GM12878 (cell line): Measurements from ENCODE around the gene NANOS2. TPM values are rescaled to one million over a fixed set of nuclear protein-coding genes. Genes with fewer than 3 reads are reported as not detected.
"Not testable (repeated sequence)": the region's sequence is repeated elsewhere in the genome, so short reads cannot be mapped to it uniquely, and the experiment has no call there.

Source experiments
- ATAC-seq: fragments of 200-7000 bp; cut with Tn5 transposase; 3 replicates; pipeline ENCODE4 v1.9.1; 2020; ENCODE audit warnings: mild to moderate bottlenecking, moderate library complexity
- BruUV-seq: library from RNA; stranded (reverse); fragments of 400-500 nt; replicated peaks from 2 replicates; lab custom pipeline; 2021; lab: Mats Ljungman, UMichigan
- CTCF ChIA-PET: fragments of 300-600 bp; sonication (Branson Sonifier 250); formaldehyde crosslinking; extraction: SDS; loops from one replicate; lab custom pipeline; 2021; ENCODE audit warnings: inconsistent platforms; lab: Yijun Ruan, JAX
- POLR2A ChIA-PET: fragments of 350-600 bp; formaldehyde crosslinking; extraction: SDS; loops from one replicate; lab custom pipeline; 2021; ENCODE audit warnings: inconsistent platforms; lab: Charles Lee
- RAD21 ChIA-PET: fragments of 300-600 bp; sonication (Branson Sonifier 250); formaldehyde crosslinking; loops from one replicate; lab custom pipeline; 2023; ENCODE audit warnings: antibody characterized with exemption; ENCODE audit not compliant: unreplicated experiment; lab: Charles Lee
- SMC1A ChIA-PET: fragments of 300-600 bp; sonication (Branson Sonifier 250); formaldehyde crosslinking; loops from one replicate; lab custom pipeline; 2023; ENCODE audit not compliant: unreplicated experiment, uncharacterized antibody; lab: Charles Lee
- DNase-seq: peaks from one replicate; pipeline ENCODE4 v3.0.0-alpha.2; 2011; ENCODE audit warnings: low read depth, low spot score
- FAIRE-seq: peaks from 3 replicates; lab custom pipeline; 2011; peaks lifted over from hg19 to GRCh38; lab: Jason Lieb, UNC
- H2AFZ ChIP-seq: 2 replicates; pipeline ENCODE4 v1.6.0; 2011; ENCODE audit warnings: low read depth, low read length, control low read depth; ENCODE audit not compliant: control insufficient read depth
- H3K27ac ChIP-seq: 2 replicates; pipeline ENCODE4 v1.5.1; 2011; ENCODE audit warnings: control low read depth; ENCODE audit not compliant: control insufficient read depth, insufficient read depth
- H3K27me3 ChIP-seq, 2 experiments: replicated peaks in 1 of 2; 2 replicates each; pipeline versions ENCODE4 v1.6.0 to v1.6.1; 2011; ENCODE audit warnings: low read length in 1 of 2; ENCODE audit not compliant: control insufficient read depth in 2 of 2, insufficient read depth in 2 of 2
- H3K36me3 ChIP-seq, 2 experiments: 2 replicates each; pipeline ENCODE4 v1.5.1; 2011; ENCODE audit warnings: low read length in 1 of 2; ENCODE audit not compliant: control insufficient read depth in 2 of 2, insufficient read depth in 2 of 2
- H3K4me1 ChIP-seq: 2 replicates; pipeline ENCODE4 v1.6.1; 2011; ENCODE audit warnings: mild to moderate bottlenecking, low read length, moderate library complexity, mixed read lengths; ENCODE audit not compliant: control insufficient read depth, insufficient read depth
- H3K4me2 ChIP-seq: 2 replicates; pipeline ENCODE4 v1.6.0; 2011; ENCODE audit warnings: control low read depth; ENCODE audit not compliant: control insufficient read depth, insufficient read depth
- H3K4me3 ChIP-seq: fragments of 200-600 bp; sonication (generic); 2 replicates; pipeline ENCODE4 v1.5.1; 2016
- H3K79me2 ChIP-seq: 2 replicates; pipeline ENCODE4 v1.6.0; 2011; ENCODE audit warnings: low read length; ENCODE audit not compliant: control insufficient read depth, insufficient read depth
- H3K9ac ChIP-seq: 2 replicates; pipeline ENCODE4 v1.8.0; 2011; ENCODE audit warnings: low read length, control low read depth, mixed read lengths; ENCODE audit not compliant: control insufficient read depth, insufficient read depth
- H3K9me3 ChIP-seq: replicated peaks from 3 replicates; pipeline ENCODE4 v1.5.1; 2011; ENCODE audit warnings: mild to moderate bottlenecking, low read length; ENCODE audit not compliant: control insufficient read depth, insufficient read depth
- H4K20me1 ChIP-seq: 2 replicates; pipeline ENCODE4 v1.6.0; 2011; ENCODE audit not compliant: control insufficient read depth, insufficient read depth
- BMI1 ChIP-seq: fragments of 450-650 bp; IDR thresholded peaks from 2 replicates; pipeline ENCODE4 v1.6.1; 2016; ENCODE audit warnings: mild to moderate bottlenecking, moderate library complexity, borderline replicate concordance
- KLF5 ChIP-seq: fragments of 450-650 bp; IDR thresholded peaks from 2 replicates; pipeline ENCODE4 v1.6.1; 2014; ENCODE audit warnings: mild to moderate bottlenecking; ENCODE audit not compliant: partially characterized antibody
- NR2F1 ChIP-seq: fragments of 450-650 bp; conservative IDR thresholded peaks from 2 replicates; pipeline ENCODE4 v1.6.1; 2017; ENCODE audit warnings: mild to moderate bottlenecking
- PKNOX1 ChIP-seq: fragments of 450-650 bp; IDR thresholded peaks from 2 replicates; pipeline ENCODE4 v1.6.1; 2016; ENCODE audit warnings: mild to moderate bottlenecking
- SKIL ChIP-seq: fragments of 450-650 bp; IDR thresholded peaks from 2 replicates; pipeline ENCODE4 v1.6.1; 2017; ENCODE audit warnings: mild to moderate bottlenecking, low read depth, inconsistent platforms; ENCODE audit not compliant: poor library complexity, severe bottlenecking
- SUPT20H ChIP-seq: IDR thresholded peaks from 2 replicates; pipeline ENCODE4 v1.6.1; 2011; ENCODE audit warnings: low read depth, mild to moderate bottlenecking, low read length, moderate library complexity, borderline replicate concordance; ENCODE audit not compliant: control insufficient read depth
- SUZ12 ChIP-seq: fragments of 200-600 bp; sonication (generic); IDR thresholded peaks from one replicate; pipeline ENCODE4 v1.6.1; 2018; ENCODE audit warnings: antibody characterized with exemption, mild to moderate bottlenecking; ENCODE audit not compliant: unreplicated experiment
- WGBS: methylation state at CpG from one replicate; pipeline ENCODE4 v1.1.6; 2016; ENCODE audit warnings: low lambda C conversion rate; ENCODE audit not compliant: insufficient replicate concordance, insufficient coverage; ENCODE audit errors: missing lambda C conversion rate; 5-methylcytosine and 5-hydroxymethylcytosine counted together
- in situ Hi-C: fragments of 300-500 bp; cut with MboI; formaldehyde crosslinking; loops from 9 replicates; pipeline ENCODE4 v1.14.3; 2018; ENCODE audit warnings: mixed read lengths
- intact Hi-C: fragments of 100-400 bp; cut with micrococcal nuclease; formaldehyde crosslinking; loops from one replicate; pipeline ENCODE4 v1.14.2; 2022; ENCODE audit not compliant: unreplicated experiment
- polyA plus RNA-seq, 11 experiments: library from polyadenylated mRNA; depleted of rRNA in 4 of 11; unstranded in 6 of 11; stranded (reverse) in 5 of 11; fragments of >200 nt; fragmentation: Nextera tagmentation in 4 of 11; fragmentation: Illumina TruSeq in 1 of 11; extraction: Ambion mirVana in 4 of 11; extraction: Trizol in 1 of 11; gene quantifications; 1 replicate in 1 of 11; 2 replicates in 10 of 11; pipeline versions ENCODE4 v1.2.1 to v1.2.3, GENCODE V29; 2011 to 2016; ENCODE audit warnings: inconsistent platforms in 2 of 11, missing spikeins in 2 of 11, low read depth in 1 of 11
- total RNA-seq, 4 experiments: library from RNA; depleted of rRNA in 3 of 4; stranded (reverse); fragments of >200 nt in 3 of 4; fragmentation: Illumina TruSeq in 1 of 4; extraction: Trizol in 1 of 4; gene quantifications; 2 replicates each; pipeline versions ENCODE4 v1.2.1 to v1.2.3, GENCODE V29; 2013 to 2021
- TF ChIP-seq, protein P1 (sequence below): fragments of 450-650 bp; IDR thresholded peaks from 2 replicates; pipeline ENCODE4 v1.6.1; 2017; ENCODE audit warnings: borderline replicate concordance

The NANOS2 gene
- total and polyA plus RNA-seq, 10 of the 15 experiments (the other 5 are each of a cell fraction or from before 2014, with no cell fraction given), result not detected

DNA sequence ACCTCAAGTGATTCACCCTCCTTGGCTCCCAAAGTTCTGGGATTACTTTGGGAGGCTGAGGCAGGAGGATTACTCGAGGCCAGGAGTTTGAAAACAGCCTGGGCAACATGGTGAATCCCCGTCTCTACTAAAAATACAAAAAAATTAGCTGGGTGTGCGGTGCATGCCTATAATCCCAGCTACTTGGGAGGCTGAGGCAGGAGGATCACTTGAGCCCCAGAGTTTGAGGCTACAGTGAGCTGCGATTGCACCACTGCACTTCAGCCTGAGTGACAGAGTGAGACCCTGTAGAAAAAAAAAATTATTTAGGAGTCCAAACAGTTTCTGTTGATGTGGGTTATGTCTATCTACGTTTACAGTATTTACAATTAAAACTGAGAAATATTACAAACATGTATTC, 43.8 kb downstream of the NANOS2 start (continued):
- TF ChIP-seq SKIL (no peak), KLF5 (no peak), SUPT20H (no peak), BMI1 (no peak), PKNOX1 (no peak), NR2F1 (no peak), SUZ12 (no peak)
- TF ChIP-seq, protein P1, sequence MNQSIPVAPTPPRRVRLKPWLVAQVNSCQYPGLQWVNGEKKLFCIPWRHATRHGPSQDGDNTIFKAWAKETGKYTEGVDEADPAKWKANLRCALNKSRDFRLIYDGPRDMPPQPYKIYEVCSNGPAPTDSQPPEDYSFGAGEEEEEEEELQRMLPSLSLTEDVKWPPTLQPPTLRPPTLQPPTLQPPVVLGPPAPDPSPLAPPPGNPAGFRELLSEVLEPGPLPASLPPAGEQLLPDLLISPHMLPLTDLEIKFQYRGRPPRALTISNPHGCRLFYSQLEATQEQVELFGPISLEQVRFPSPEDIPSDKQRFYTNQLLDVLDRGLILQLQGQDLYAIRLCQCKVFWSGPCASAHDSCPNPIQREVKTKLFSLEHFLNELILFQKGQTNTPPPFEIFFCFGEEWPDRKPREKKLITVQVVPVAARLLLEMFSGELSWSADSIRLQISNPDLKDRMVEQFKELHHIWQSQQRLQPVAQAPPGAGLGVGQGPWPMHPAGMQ, result no peak

GRCh38 chr19:45867241-45867640, 47.3 kb downstream of the NANOS2 start:
- H3K79me2 ChIP-seq, H3K36me3 ChIP-seq, H3K4me1 ChIP-seq, H3K4me2 ChIP-seq, intact Hi-C loops, H3K27me3 ChIP-seq, in situ Hi-C loops, H3K4me3 ChIP-seq, H4K20me1 ChIP-seq, H3K9ac ChIP-seq, ATAC-seq, FAIRE-seq, DNase-seq, H3K27ac ChIP-seq, H3K9me3 ChIP-seq, BruUV-seq, H2AFZ ChIP-seq: not testable (repeated sequence)
- WGBS, result 11% methylated on average over 4 of the region's 4 CpGs
- RAD21 ChIA-PET, result interaction anchor here (0.6 to 5.2 kb wide), 3 partner anchors 16 to 152 kb away, joined by 3 to 159 read pairs (median 3); partner anchors contain the start of genes CCDC61 and IRF2BP1
- SMC1A ChIA-PET, result interaction anchor here (10.0 kb wide), 1 partner anchor 14 kb away, joined by 98 read pairs; no protein-coding TSS in a partner anchor
- POLR2A ChIA-PET, result interaction anchor here (8.2 kb wide), 1 partner anchor 15 kb away, joined by 178 read pairs; the partner anchor contains the start of gene IRF2BP1
- CTCF ChIA-PET, result interaction anchor here (9.2 kb wide), 1 partner anchor 17 kb away, joined by 194 read pairs; the partner anchor contains the start of gene IRF2BP1
